ENCODE measurements around the gene RBX1. TPM values are rescaled to one million over a fixed set of nuclear protein-coding genes. Genes with fewer than 3 reads are reported as not detected.
"Not testable (repeated sequence)": the region's sequence is repeated elsewhere in the genome, so short reads cannot be mapped to it uniquely, and the experiment has no call there.

RBX1 gene
- total RNA-seq (2014; rRNA removed) = 53.3 and 87.0 TPM in 2 replicates
- 122 TPM for polyA plus RNA-seq (2012)

DNA sequence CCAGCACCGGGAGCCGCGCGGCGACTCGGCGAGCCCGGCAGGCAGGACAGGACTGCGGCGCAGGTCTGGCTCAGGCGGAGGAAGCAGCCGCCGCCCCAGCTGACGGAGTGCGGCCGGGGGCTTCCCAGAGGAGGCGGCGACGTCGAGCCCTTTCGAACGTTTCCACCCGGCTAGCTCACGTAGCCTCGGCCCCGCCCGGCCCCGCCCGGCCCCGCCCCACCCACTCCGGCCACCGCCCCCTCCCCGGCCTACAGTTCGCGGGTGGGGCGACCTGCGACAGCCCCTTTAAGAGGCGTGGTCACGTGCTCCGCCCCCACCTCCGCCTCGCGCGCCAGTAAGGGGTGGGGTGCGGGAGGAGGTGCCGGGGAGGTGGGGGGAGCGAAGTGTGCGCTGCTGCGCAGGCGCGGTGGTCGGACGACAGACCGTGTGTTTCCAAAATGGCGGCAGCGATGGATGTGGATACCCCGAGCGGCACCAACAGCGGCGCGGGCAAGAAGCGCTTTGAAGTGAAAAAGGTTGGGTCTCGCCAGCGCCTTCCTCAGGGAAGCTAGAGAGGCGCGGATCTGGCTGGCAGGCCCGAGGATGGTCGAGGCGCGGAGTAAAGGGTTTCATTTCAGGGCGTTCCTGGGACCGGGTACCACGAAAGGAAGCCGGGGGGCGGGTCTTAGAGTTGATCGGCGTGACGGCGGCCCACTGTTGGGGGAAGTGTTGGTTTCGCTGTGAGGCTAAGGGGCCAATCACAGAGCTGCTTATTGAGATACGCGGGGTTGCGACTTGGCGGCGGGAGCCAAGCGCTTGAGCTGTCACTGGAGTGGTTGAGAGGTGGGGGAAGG lies at the start of gene RBX1:
Gene RBX1, plus strand, starts transcription at position 417 of the 833 bp plus-strand sequence. Its CDS starts 21 bp downstream, at position 438.
- peak; percentile 97 for DNase-seq (ENCODE audit: low read depth)

DNA sequence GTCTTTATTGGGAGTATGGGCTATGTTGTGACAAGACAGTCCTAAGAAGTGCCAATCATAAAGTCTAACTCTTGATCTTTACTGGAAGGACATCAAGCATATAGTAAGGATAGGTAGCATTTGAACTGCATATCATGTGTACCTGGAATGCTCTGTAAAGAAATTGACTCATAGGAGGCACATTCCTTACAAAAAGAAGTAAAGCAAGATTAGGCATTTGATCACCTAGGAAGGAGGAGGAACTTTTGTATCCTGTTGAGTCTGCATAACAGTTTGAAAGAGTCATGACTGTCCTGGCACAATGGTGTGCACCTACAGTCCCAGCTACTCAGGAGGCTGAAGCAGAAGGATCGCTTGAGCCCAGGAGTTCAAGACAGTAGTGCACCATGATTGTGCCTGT lies 47.1 kb upstream of the RBX1 start:
- DNase-seq (ENCODE audit: low read depth) = no peak

DNA sequence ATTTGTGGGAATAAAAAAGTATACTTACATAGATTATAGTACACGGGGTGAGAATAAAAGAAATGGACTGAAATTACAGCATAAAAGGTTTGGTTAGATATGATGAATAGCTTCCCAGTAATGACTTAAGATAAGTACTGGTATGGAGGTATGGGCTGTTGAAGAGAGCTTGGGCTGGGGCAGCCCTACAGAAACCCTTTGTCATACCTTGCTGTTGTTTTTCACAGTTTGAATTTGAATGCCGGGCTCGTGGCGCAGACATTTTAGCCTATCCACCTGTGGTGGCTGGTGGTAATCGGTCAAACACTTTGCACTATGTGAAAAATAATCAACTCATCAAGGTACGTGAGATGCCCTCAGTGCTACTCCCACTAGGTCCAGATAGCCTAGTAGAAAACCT lies 42.3 kb upstream of the RBX1 start:
- no peak for DNase-seq (ENCODE audit: low read depth)

DNA sequence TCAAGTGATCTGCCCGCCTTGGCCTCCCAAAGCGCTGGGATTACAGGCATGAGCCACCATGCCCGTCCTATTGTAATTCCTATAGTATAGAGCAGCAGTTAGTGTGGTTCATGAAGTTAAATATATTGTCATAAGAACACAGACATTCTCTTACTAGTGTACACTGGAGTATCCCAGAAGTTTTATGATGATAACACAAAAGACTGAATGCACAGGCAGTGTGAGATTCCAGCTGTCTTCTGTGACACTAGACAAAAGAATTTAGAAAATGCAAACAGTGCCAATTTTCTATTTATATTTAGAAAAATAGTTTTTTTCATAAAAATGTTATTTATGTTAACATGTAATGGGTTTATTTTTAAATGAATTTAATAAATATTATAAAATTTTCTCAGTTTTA lies 39.4 kb upstream of the RBX1 start:
- peak; percentile 68 for DNase-seq (ENCODE audit: low read depth)

DNA sequence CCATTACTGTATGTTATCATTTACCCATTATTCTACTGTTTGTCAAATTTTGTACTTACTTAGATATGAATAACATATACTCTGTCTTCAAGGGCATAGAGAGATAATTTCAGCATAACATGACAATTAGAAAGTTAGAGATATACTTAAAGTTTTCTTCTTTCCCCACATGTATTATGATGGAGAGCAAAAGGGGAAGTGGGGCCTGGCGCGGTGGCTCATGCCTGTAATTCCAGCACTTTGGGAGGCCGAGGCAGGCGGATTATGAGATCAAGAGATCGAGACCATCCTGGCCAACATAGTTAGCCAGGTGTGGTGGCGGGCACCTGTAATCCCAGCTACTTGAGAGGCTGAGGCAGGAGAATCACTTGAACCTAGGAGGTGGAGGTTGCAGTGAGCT lies 38.2 kb upstream of the RBX1 start:
- not testable (repeated sequence) for DNase-seq (ENCODE audit: low read depth)

DNA sequence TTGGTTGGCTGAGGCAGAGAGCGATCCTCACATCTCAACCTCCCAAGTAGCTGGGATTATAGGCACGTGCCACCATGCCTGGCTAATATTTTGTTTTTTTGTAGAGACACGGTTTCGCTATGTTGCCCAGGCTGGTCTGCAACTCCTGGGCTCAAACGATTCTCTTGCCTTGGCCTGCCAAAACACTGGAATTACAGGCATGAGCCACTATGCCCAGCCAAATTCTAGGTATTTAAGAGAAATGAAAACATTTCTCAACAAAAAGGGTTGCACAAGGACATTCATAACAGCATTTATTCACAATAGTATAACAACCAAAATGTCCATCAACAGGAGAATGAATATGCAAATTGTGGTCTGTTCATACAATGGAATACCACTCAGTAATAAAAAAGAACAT lies 31.7 kb upstream of the RBX1 start:
- DNase-seq (ENCODE audit: low read depth) = no peak

DNA sequence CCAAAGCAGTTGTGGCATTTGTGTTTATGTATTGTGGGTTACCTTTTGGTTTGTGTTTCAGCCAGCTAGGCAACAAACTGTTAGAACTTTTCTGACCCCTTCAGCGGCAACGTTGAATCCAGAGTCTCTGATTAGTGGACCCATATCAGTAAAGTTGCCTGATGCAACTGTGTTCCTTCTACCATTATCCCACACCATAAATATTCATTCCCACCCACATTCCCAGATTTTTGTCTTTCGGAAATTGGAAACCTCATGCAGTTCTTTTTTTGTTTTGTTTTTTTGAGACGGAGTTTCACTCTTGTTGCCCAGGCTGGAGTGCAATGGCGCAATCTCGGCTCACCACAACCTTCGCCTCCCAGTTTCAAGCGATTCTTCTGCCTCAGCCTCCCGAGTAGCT lies 30.7 kb upstream of the RBX1 start:
- DNase-seq (ENCODE audit: low read depth) = no peak

GRCh38 chr22:40922484-40923303 lies 28.5 kb upstream of the RBX1 start:
- peak; percentile 62 for DNase-seq (ENCODE audit: low read depth)

DNA sequence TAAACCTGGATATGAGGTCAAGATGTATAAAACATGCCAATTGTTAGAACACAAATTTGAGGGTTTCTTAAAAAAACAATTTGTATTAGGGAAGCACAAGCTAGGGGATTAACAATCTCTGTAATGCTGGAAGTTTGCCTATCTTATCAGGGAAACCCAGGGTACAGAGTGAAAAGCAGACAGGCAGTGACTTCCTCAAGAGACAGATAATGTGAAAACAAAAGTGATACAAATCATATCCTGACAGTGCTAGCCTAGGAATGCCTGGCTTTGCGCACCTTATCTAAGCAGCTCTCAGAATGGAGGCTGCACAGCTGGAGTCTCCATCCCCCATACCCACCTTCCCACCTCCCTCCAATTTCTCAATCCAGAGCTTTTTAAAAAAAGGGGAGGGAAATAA lies 22.5 kb upstream of the RBX1 start:
- no peak for DNase-seq (ENCODE audit: low read depth)

DNA sequence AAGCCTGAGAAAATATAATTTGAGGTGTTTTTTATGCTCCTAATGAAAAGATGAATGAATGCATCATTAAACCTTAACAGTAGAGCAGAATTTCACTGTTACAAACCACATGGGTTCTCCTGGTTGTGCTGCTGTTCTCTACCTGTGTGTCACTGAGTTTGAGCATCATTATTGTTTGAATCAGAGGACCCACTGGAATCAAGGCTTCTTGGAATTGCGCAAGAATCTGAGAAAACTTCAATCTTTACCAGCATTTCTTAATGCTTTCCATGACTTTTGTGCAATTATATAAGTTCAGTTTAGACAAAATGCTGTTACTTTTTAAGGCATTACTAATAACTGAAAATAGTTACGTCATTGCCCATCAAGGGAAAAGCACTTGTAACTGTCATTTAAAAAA lies 18.8 kb upstream of the RBX1 start:
- no peak for DNase-seq (ENCODE audit: low read depth)

DNA sequence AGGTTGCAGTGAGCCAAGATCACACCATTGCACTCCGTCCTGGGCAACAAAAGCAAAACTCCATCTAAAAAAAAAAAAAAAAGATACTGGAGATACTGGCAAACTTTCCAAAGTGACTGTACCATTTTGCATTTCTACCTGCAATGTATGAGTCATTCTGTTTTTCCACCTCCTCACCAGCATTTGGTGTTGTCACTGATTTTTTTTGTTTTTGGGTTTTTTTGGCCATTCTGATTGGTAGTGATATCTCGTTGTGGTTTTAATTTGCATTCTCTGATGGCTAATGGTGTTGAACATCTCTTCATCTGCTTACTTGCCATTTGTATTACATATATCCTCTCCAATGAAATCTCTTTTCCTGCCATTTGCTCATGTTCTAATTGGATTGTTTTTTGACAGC lies 12.0 kb upstream of the RBX1 start:
- no peak for DNase-seq (ENCODE audit: low read depth)

DNA sequence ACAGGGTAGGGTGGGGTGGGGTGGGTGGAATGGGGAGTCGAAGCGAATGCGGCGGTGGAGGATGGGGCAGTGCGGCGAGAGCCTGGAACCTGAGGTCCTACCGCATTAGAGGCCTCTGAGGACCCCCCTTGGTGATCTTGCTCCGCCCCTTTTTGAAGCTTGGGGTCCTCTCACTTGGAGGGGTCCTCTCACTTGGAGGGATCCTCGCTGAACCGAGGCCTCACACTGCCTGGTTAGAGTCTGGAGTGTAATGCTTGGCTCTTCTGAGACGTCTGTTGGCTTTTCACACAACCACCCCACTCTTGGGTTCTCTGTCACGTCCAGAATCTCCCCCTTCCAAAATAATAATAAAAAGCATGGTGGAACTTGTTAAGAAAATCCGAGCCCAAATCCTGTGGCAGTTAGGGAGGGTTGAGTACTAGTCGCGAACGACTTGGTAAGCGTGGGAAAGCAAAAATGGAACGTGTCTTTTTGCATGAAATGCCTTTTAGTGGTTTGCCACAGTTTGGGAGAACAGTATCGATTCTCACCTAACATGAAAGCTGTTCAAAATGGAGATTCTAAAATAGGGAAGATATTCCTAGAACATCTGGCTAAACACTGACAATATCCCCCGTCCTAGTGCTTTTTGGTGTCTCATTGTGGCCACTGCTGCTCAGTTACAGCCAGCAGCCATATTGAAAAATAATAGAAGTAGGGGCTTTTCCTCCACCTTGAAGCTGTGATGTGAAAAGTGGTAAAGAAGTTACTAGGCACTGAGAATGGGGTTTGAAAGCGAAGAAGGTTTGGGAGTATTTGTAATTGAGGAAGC lies 822 bp downstream of the RBX1 start:
- peak; percentile 33 for DNase-seq (ENCODE audit: low read depth)

GRCh38 chr22:40953471-40953870 lies 2.3 kb downstream of the RBX1 start:
- peak; percentile 57 for DNase-seq (ENCODE audit: low read depth)

GRCh38 chr22:40954113-40954512 lies 2.9 kb downstream of the RBX1 start:
- no peak for DNase-seq (ENCODE audit: low read depth)

- no peak for DNase-seq (ENCODE audit: low read depth)
Observed at GRCh38 chr22:40955571-40955970, 4.4 kb downstream of the RBX1 start.

DNA sequence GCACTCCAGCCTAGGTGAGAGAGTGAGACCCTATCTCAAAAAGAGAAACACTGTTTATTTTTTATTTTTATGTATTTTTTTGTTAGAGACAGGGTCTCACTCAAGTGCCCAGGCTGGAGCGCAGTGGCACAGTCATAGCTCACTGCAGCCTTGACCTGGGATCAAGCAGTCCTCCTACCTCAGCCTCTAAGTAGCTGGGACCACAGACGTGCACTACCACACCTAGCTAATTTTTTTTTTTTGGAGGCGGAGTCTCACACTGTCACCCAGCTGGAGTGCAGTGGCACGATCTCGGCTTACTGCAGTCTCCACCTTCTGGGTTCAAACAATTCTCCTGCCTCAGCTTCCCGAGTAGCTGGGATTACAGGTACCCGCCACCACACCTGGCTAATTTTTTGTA lies 6.4 kb downstream of the RBX1 start:
- DNase-seq (ENCODE audit: low read depth) = no peak

GRCh38 chr22:40958299-40958698 lies 7.1 kb downstream of the RBX1 start:
- DNase-seq (ENCODE audit: low read depth) = no peak

- no peak for DNase-seq (ENCODE audit: low read depth)
Observed at GRCh38 chr22:40960145-40960544, 9.0 kb downstream of the RBX1 start.

DNA sequence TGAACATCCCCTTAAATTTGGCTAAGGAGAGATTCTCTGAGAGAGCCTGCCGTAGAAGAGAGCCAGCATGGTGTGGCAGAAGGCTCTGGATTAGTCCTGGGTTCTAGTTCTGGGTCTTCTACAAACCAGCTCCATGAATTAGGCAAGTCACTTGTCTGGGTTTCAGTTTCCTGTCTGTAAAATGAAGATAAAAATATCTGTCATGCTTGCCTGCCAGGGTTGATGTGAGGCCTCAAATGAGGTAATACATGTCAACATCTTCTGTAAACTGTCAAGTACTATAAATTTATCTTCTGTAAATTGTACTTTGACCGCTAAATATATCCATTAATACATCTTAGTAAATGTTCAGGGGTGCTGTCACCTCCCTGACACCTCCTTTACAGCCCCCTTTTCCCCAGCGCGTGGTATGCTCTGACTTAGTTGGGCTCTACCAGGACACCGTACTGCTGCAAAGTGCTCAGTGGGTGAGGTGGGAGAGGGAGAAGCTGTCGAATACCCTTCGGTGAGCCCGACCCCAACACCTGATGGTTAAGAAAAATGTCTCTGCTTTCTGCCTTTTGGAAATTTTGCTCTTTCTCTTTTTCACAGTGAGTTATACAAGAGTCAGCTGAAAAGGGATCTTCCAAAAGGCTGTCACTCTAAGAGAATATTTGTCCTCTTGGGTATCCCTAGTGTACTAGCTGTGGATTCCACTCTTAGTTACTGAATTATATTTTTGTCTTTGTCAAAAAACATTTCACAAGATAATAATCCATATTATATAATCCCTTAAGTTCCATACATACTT lies 15.0 kb downstream of the RBX1 start:
- no peak for DNase-seq (ENCODE audit: low read depth)

- DNase-seq (ENCODE audit: low read depth) = no peak
Observed at GRCh38 chr22:40966726-40967085, 15.5 kb downstream of the RBX1 start.

DNA sequence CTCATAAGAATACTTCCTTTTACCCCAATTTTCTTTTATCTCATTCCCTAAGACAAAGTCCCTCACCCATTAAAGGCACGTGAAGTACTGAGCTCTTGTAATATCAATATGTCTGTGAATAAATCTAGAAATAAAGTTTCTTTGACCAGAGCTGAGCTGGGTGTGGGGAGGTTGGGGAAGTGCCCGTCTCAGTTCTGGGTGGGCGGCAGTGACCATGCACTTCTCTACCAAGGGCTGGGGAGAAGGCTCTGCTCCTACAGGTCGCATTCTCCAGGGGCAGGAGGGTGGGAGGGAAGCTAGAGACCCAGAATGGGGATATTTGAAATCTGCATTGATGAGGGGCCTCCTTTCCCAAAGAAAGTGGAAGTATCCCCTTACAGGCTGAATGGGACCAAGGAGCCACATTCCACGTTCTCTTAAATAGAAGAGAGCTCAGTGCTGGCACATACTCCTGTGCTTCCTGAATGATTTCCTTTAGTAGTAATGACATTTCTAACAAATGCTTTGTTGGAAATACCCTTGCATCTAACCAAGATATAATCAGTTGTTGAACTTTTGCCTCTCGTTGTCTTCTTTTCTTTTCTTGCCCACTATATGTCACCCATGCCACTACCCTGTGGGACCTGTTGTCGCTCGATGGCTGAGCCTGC lies 16.1 kb downstream of the RBX1 start:
- no peak for DNase-seq (ENCODE audit: low read depth)
